HG03469 (cell line): Measurements from ENCODE around the gene HUWE1.
"Not testable (repeated sequence)": the region's sequence is repeated elsewhere in the genome, so short reads cannot be mapped to it uniquely, and the experiment has no call there.

Experiments
- ATAC-seq: cut with Tn5 transposase; IDR thresholded peaks from one replicate; pipeline ENCODE4 v1.9.1; 2021; ENCODE audit warnings: mild to moderate bottlenecking, moderate library complexity, moderate number of reproducible peaks; ENCODE audit not compliant: unreplicated experiment

HUWE1 gene

DNA sequence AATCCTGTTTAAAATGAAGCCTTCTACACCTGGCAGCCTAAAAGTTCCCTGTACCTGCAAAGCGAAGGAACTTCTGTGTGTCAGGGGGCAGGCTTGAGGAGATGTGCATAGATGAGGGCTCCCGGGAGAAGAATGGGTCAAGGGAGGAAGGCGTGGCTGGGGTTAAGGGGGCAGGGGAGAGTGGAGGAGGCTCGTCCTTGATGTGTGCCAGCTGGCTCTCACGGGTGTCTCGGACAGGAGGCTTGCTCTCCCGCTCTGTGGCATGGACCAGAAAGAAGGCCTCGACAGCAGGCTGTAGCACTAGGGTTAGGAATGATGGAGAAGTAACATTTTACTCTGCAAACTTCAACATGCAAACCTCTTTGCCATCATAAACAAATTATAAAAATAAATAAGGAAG lies 147.7 kb downstream of the HUWE1 start:
- no peak for ATAC-seq

DNA sequence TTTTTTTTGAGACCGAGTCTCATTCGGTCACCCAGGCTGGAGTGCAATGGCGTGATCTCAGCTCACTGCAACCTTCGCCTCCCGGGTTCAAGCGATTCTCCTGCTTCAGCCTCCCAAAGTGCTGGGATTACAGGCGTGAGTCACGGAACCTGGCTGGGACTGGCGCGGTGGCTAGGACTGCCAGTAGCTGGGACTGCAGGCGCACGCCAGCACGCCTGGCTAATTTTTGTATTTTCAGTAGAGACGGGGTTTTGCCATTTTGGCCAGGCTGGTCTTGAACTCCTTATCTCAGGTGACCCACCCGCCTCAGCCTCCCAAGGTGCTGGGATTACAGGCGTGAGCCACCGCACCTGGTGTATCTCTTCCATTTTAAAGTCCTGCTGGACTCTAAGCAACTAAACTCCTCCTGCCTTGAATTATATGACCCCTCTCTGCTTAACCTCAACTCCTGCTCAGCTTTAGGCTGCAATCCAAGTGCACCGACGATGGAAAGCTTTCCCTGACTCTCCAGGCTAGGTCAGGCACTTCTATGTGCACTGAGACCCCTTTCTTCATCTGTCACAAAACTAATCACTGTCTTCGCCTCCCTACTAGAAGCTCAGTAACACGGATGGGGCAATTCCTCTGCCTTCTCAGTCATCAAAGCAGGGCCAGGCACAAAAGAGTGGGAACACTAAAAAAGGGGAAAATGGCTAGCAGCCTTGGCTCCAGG lies 155.1 kb downstream of the HUWE1 start:
- ATAC-seq: not testable (repeated sequence)

DNA sequence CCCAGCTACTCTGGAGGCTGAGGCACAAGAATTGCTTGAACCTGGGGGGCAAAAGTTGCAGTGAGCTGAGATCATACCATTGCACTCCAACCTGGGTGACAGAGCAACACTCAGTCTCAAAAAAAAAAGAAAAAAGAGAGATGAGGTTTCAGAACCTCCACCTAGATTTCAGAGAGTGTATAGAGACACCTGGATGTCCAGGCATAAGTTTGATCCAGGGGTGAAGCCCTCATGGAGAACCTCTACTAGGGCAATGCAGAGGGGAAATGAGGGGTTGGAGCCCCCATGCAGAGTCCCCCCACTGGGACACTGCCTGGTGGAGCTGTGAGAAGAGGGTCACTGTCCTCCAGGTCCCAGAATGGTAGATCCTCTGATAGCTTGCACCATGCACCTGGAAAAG lies 159.5 kb downstream of the HUWE1 start:
- no peak for ATAC-seq

DNA sequence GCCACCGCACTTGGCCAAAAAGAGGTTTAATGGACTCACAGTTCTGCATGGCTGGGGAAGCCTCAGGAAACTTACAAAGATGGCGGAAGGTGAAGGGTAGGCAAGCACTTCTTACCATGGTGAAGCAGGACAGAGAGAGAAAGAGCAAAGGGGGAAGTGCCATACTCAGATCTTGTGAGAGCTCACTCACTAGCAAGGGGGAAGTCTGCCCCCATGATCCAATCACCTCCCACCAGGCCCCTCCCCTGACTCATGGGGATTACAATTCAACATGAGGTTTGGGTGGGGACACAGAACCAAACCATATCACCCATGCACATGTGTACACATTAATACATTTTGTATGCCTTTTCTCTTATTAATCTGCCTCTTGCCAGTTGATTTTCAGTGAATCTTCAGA lies 175.2 kb downstream of the HUWE1 start:
- ATAC-seq: no peak

DNA sequence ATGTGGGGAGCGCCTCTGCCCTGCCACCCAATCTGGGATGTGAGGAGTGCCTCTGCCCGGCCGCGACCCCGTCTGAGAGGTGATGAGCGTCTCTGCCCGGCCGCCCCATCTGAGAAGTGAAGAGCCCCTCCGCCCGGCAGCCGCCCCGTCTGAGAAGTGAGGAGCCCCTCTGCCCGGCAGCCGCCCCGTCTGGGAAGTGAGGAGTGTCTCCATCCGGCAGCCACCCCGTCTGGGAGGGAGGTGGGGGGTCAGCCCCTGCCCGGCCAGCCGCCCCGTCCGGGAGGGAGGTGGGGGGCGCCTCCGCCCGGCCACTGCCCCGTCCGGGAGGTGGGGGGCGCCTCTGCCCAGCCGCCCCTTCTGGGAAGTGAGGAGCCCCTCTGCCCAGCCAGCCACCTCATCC lies 182.5 kb downstream of the HUWE1 start:
- ATAC-seq: not testable (repeated sequence)

DNA sequence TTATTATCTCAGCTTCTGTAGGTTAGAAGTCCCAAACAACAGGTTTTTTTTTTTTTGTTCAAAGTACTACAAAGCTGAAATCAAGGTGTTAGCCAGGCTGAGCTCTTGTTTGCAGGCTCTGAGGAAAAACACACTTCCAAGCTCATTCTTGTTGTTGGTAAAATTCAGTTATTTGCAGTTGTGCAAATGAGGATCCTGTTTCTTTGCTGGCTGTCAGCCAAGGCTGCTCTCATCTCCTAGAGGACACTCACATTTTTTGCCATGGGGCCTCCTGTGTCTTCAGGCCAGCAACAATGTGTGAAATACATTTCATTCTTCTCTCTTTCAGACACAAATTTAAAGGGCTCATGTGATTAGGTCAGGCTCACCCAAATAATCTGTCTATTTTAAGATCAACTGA lies 192.1 kb downstream of the HUWE1 start:
- no peak for ATAC-seq

DNA sequence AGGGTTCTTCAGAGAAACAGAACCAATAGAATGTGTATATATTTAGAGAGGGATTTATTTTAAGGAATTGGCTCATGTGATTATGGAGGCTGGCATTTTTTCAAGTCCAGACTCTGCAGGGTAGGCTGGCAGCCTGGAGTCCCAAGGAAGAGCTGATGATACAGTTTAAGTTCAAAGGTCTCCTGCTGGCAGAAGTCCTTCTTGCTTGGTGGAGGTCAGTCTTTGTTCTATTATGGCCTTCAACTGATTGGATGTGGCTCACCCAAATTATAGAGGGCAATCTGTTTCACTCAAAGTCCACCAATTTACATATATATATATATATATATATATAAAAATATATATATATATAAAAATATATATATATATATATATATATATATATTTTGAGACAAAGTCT lies 200.2 kb downstream of the HUWE1 start:
- no peak for ATAC-seq

DNA sequence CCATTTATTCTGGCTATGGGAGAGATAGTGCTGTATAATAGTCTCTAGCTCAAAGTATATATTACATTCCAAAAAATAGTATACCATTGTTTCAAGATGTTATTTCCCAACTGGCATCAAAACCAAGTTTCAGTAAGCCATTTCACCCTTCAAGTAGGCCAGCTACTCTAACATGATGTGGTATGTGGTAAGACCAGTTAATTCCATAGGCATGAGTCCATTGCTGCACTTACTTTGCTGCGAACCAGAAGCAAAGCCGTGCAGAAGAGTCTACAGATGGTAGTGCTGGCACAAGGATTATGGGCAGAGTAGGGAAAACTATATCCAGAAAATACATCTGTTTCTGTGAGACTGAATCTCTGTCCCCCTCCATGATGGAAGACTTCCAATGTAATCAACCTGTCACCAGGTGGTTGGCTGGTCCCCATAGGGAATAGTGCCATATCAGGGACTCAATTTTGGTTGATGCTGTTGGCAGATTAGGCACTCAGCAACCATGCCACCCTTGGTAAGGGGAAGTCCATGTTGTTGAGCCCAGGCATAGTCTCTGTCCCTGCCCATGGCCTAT lies 202.6 kb downstream of the HUWE1 start:
- no peak for ATAC-seq

DNA sequence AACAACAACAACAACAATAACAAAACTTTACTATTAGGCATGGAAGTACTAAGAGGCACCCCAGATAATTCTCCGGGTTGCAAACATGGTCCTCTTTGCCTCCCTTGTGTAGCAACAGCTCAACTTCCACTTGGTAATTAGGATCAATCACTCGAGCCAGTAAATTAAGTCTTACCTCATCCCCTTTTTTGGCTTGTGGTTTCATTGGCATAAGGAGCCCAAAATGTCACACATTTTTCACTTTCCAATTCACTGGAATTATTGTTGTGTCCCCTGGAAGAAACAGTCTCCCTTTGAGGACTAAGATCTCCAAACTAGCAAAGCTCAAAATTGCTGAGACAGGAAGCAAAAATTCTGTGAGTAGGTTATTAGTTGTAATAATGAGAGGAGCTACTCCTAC lies 203.1 kb downstream of the HUWE1 start:
- no peak for ATAC-seq
